HEK293 (cell line): ENCODE data around the gene MRPL54.

Experiments
- CTCF ChIA-PET: fragments of 350-600 bp; formaldehyde crosslinking; extraction: SDS; loops from one replicate; lab custom pipeline; 2021; ENCODE audit warnings: antibody characterized with exemption; lab: Yijun Ruan, JAX
- POLR2A ChIA-PET: fragments of 300-600 bp; formaldehyde crosslinking; extraction: SDS; loops from one replicate; lab custom pipeline; 2020; ENCODE audit warnings: antibody characterized with exemption, inconsistent platforms; lab: Yijun Ruan, JAX
- H3K27ac ChIP-seq: fragments of 200-500 bp; sonication (Bioruptor generic); 2 replicates; pipeline ENCODE4 v1.5.1; 2014; ENCODE audit warnings: low read depth, low read length, control low read depth, inconsistent platforms; ENCODE audit errors: extremely low read depth
- H3K36me3 ChIP-seq, 2 experiments: fragments of 200-500 bp in 1 of 2; sonication (Bioruptor generic) in 1 of 2; 1 replicate in 1 of 2; 2 replicates in 1 of 2; pipeline ENCODE4 v1.5.1; 2014 to 2017; ENCODE audit warnings: inconsistent platforms in 2 of 2, low read length in 2 of 2; ENCODE audit not compliant: control insufficient read depth in 2 of 2, insufficient read depth in 1 of 2
- H3K4me1 ChIP-seq: fragments of 200-500 bp; sonication (Bioruptor generic); 2 replicates; pipeline ENCODE4 v1.5.1; 2014; ENCODE audit warnings: mild to moderate bottlenecking, low read length, inconsistent platforms; ENCODE audit not compliant: control insufficient read depth, insufficient read depth
- H3K4me3 ChIP-seq: 2 replicates; pipeline ENCODE4 v1.5.1; 2011; ENCODE audit warnings: low read depth, mild to moderate bottlenecking, control low read depth, low read length, moderate library complexity
- H3K9me3 ChIP-seq: fragments of 200-500 bp; sonication (Bioruptor generic); 2 replicates; pipeline ENCODE4 v1.5.1; 2014; ENCODE audit warnings: low read depth, low read length, inconsistent platforms; ENCODE audit not compliant: control insufficient read depth, insufficient read depth
- GLIS1 ChIP-seq: fragments of 450-650 bp; formaldehyde crosslinking; IDR thresholded peaks from 2 replicates; pipeline ENCODE4 v1.5.1; 2016; ENCODE audit warnings: missing biosample characterization, missing genetic modification characterization
- HOXA7 ChIP-seq: sonication (generic); formaldehyde crosslinking; IDR thresholded peaks from 2 replicates; pipeline ENCODE4 v1.8.1; 2022; ENCODE audit warnings: missing genetic modification reagents, borderline replicate concordance
- IKZF3 ChIP-seq: fragments of 450-650 bp; IDR thresholded peaks from 2 replicates; pipeline ENCODE4 v1.5.0; 2018; ENCODE audit warnings: missing biosample characterization, mild to moderate bottlenecking, missing genetic modification characterization, moderate library complexity
- OSR2 ChIP-seq: fragments of 450-650 bp; formaldehyde crosslinking; IDR thresholded peaks from 2 replicates; pipeline ENCODE4 v1.5.1; 2016; ENCODE audit warnings: missing biosample characterization, missing genetic modification characterization
- SCRT2 ChIP-seq: fragments of 450-650 bp; formaldehyde crosslinking; IDR thresholded peaks from 2 replicates; pipeline ENCODE4 v1.5.1; 2016; ENCODE audit warnings: missing biosample characterization, missing genetic modification characterization
- SP2 ChIP-seq: fragments of 450-650 bp; formaldehyde crosslinking; IDR thresholded peaks from 2 replicates; pipeline ENCODE4 v1.5.1; 2016; ENCODE audit warnings: missing biosample characterization, missing genetic modification characterization
- TCF7L2 ChIP-seq: IDR thresholded peaks from 2 replicates; pipeline ENCODE4 v1.6.1; 2011; ENCODE audit warnings: low read depth, mild to moderate bottlenecking, inconsistent platforms, low read length, moderate library complexity, borderline replicate concordance
- WT1 ChIP-seq: fragments of 450-650 bp; formaldehyde crosslinking; IDR thresholded peaks from 2 replicates; pipeline ENCODE4 v1.5.1; 2016; ENCODE audit warnings: missing biosample characterization, missing genetic modification characterization
- ZBTB21 ChIP-seq: fragments of 450-650 bp; formaldehyde crosslinking; IDR thresholded peaks from 2 replicates; pipeline ENCODE4 v1.5.1; 2017; ENCODE audit warnings: missing biosample characterization, missing genetic modification characterization
- ZBTB6 ChIP-seq: fragments of 450-650 bp; formaldehyde crosslinking; IDR thresholded peaks from 2 replicates; pipeline ENCODE4 v1.5.1; 2017; ENCODE audit warnings: missing biosample characterization, missing genetic modification characterization
- ZIC2 ChIP-seq: fragments of 450-650 bp; formaldehyde crosslinking; IDR thresholded peaks from 2 replicates; pipeline ENCODE4 v1.5.1; 2016; ENCODE audit warnings: missing biosample characterization, missing genetic modification characterization
- ZNF155 ChIP-seq: fragments of 450-650 bp; formaldehyde crosslinking; IDR thresholded peaks from 2 replicates; pipeline ENCODE4 v1.5.1; 2016; ENCODE audit warnings: missing biosample characterization, missing genetic modification characterization
- ZNF341 ChIP-seq: fragments of 450-650 bp; formaldehyde crosslinking; IDR thresholded peaks from 2 replicates; pipeline ENCODE4; 2016; ENCODE audit warnings: low read depth, missing biosample characterization, missing genetic modification characterization
- ZNF366 ChIP-seq: fragments of 450-650 bp; formaldehyde crosslinking; conservative IDR thresholded peaks from 2 replicates; pipeline ENCODE4 v1.5.1; 2016; ENCODE audit warnings: missing biosample characterization, missing genetic modification characterization
- ZNF404 ChIP-seq: fragments of 450-650 bp; formaldehyde crosslinking; IDR thresholded peaks from 2 replicates; pipeline ENCODE4 v1.5.1; 2017; ENCODE audit warnings: missing biosample characterization, missing genetic modification characterization
- ZNF488 ChIP-seq: fragments of 450-650 bp; formaldehyde crosslinking; IDR thresholded peaks from 2 replicates; pipeline ENCODE4 v1.5.1; 2016; ENCODE audit warnings: missing biosample characterization, missing genetic modification characterization
- ZNF580 ChIP-seq: fragments of 450-650 bp; formaldehyde crosslinking; IDR thresholded peaks from 2 replicates; pipeline ENCODE4 v1.5.1; 2016; ENCODE audit warnings: missing biosample characterization, missing genetic modification characterization
- ZNF704 ChIP-seq: fragments of 450-650 bp; formaldehyde crosslinking; IDR thresholded peaks from 2 replicates; pipeline ENCODE4 v1.5.1; 2016; ENCODE audit warnings: missing biosample characterization, missing genetic modification characterization
- ZNF768 ChIP-seq: fragments of 450-650 bp; formaldehyde crosslinking; IDR thresholded peaks from 2 replicates; pipeline ENCODE4 v1.5.1; 2018; ENCODE audit warnings: missing biosample characterization, mild to moderate bottlenecking, missing genetic modification characterization
- TF ChIP-seq, protein P1 (sequence below): fragments of 450-650 bp; formaldehyde crosslinking; IDR thresholded peaks from 2 replicates; pipeline ENCODE4 v1.5.1; 2016; ENCODE audit warnings: missing biosample characterization, missing genetic modification characterization
- TF ChIP-seq, protein P2 (sequence below): fragments of 450-650 bp; formaldehyde crosslinking; IDR thresholded peaks from 2 replicates; pipeline ENCODE4 v1.5.1; 2017; ENCODE audit warnings: missing biosample characterization, missing genetic modification characterization
- TF ChIP-seq, protein P3 (sequence below): fragments of 450-650 bp; formaldehyde crosslinking; IDR thresholded peaks from 2 replicates; pipeline ENCODE4 v1.5.1; 2017; ENCODE audit warnings: missing biosample characterization, missing genetic modification characterization

MRPL54 gene

DNA sequence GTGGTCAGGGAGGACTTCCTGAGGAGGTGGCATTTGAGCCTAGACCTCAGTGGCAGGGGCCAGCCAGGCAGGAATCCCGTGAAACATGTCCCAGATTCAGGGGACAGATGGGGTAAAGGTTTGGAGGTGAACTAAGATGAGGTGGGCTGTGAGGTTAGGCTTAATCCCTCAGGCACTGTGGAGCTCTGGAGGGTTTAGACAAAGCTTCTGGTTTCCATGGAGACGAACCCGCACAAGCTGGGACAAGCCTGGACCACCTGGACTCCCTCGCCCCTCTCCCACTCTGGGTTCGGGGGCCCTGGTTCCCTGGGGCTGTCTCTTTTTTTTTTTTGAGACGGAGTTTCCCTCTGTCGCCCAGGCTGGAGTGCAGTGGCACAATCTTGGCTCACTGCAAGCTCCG is 38.6 kb upstream of the MRPL54 start (continued):
- no peak for TF ChIP-seq ZNF155

- no peaks in the 10 kb centered on the region for H3K36me3 ChIP-seq
- no peak overlapping the region for H3K27ac ChIP-seq
- H3K9me3 ChIP-seq, result no peaks in the 10 kb centered on the region
- ChIA-PET POLR2A (no interaction called here), CTCF (interaction anchor here (0.6 kb wide), 3 partner anchors 37 to 180 kb away, joined by 3 read pairs; partner anchors contain the start of gene MRPL54)
- no peaks in the 10 kb centered on the region for H3K4me1 ChIP-seq
- TF ChIP-seq HOXA7 (CRISPR knock-in tag) (no peak), ZNF768 (tag by site-specific recombination) (0 out of 2 replicates have a peak, but pooled peaks have one; percentile 41)
- H3K4me3 ChIP-seq, result no peak overlapping the region
Observed at GRCh38 chr19:3725121-3725520, 37.4 kb upstream of the MRPL54 start.

- CTCF ChIA-PET, result interaction anchor here (0.6 to 1.0 kb wide), 2 partner anchors 296 to 905 kb away, joined by 3 read pairs; no protein-coding TSS in a partner anchor
- H3K4me1 ChIP-seq, result no peaks in the 10 kb centered on the region
- no peaks in the 10 kb centered on the region for H3K36me3 ChIP-seq
- no peak overlapping the region for H3K4me3 ChIP-seq
- no peaks in the 10 kb centered on the region for H3K9me3 ChIP-seq
- no peak overlapping the region for H3K27ac ChIP-seq
- POLR2A ChIA-PET, result no interaction called here
- TF ChIP-seq, protein P1, sequence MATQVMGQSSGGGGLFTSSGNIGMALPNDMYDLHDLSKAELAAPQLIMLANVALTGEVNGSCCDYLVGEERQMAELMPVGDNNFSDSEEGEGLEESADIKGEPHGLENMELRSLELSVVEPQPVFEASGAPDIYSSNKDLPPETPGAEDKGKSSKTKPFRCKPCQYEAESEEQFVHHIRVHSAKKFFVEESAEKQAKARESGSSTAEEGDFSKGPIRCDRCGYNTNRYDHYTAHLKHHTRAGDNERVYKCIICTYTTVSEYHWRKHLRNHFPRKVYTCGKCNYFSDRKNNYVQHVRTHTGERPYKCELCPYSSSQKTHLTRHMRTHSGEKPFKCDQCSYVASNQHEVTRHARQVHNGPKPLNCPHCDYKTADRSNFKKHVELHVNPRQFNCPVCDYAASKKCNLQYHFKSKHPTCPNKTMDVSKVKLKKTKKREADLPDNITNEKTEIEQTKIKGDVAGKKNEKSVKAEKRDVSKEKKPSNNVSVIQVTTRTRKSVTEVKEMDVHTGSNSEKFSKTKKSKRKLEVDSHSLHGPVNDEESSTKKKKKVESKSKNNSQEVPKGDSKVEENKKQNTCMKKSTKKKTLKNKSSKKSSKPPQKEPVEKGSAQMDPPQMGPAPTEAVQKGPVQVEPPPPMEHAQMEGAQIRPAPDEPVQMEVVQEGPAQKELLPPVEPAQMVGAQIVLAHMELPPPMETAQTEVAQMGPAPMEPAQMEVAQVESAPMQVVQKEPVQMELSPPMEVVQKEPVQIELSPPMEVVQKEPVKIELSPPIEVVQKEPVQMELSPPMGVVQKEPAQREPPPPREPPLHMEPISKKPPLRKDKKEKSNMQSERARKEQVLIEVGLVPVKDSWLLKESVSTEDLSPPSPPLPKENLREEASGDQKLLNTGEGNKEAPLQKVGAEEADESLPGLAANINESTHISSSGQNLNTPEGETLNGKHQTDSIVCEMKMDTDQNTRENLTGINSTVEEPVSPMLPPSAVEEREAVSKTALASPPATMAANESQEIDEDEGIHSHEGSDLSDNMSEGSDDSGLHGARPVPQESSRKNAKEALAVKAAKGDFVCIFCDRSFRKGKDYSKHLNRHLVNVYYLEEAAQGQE (tag by site-specific recombination), result no peak
- peak; percentile 40 for TF ChIP-seq SP2 (tag by site-specific recombination)
- TF ChIP-seq ZNF155, result no peak
- no peak for TF ChIP-seq TCF7L2
- TF ChIP-seq, protein P2, sequence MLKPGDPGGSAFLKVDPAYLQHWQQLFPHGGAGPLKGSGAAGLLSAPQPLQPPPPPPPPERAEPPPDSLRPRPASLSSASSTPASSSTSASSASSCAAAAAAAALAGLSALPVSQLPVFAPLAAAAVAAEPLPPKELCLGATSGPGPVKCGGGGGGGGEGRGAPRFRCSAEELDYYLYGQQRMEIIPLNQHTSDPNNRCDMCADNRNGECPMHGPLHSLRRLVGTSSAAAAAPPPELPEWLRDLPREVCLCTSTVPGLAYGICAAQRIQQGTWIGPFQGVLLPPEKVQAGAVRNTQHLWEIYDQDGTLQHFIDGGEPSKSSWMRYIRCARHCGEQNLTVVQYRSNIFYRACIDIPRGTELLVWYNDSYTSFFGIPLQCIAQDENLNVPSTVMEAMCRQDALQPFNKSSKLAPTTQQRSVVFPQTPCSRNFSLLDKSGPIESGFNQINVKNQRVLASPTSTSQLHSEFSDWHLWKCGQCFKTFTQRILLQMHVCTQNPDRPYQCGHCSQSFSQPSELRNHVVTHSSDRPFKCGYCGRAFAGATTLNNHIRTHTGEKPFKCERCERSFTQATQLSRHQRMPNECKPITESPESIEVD (tag by site-specific recombination), result no peak
- TF ChIP-seq IKZF3 (tag by site-specific recombination), result 0 out of 2 replicates have a peak, but pooled peaks have one; percentile 17
- no peak for TF ChIP-seq ZNF704 (tag by site-specific recombination)
- peak; percentile 87 for TF ChIP-seq ZIC2 (tag by site-specific recombination)
- TF ChIP-seq ZNF580, result no peak
- TF ChIP-seq SCRT2, result no peak
- no peak for TF ChIP-seq OSR2 (tag by site-specific recombination)
- TF ChIP-seq ZNF341, result peak; percentile 59
- TF ChIP-seq, protein P3, sequence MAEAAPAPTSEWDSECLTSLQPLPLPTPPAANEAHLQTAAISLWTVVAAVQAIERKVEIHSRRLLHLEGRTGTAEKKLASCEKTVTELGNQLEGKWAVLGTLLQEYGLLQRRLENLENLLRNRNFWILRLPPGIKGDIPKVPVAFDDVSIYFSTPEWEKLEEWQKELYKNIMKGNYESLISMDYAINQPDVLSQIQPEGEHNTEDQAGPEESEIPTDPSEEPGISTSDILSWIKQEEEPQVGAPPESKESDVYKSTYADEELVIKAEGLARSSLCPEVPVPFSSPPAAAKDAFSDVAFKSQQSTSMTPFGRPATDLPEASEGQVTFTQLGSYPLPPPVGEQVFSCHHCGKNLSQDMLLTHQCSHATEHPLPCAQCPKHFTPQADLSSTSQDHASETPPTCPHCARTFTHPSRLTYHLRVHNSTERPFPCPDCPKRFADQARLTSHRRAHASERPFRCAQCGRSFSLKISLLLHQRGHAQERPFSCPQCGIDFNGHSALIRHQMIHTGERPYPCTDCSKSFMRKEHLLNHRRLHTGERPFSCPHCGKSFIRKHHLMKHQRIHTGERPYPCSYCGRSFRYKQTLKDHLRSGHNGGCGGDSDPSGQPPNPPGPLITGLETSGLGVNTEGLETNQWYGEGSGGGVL (tag by site-specific recombination), result peak; percentile 50
- no peak for TF ChIP-seq ZNF366 (tag by site-specific recombination)
- no peak for TF ChIP-seq WT1 (tag by site-specific recombination)
- peak; percentile 19; the same call in 1 of the 2 replicates for TF ChIP-seq GLIS1 (tag by site-specific recombination)
- TF ChIP-seq ZNF488, result no peak
- no peak for TF ChIP-seq ZBTB21 (tag by site-specific recombination)
- peak; percentile 66; the same call in 1 of the 2 replicates for TF ChIP-seq ZBTB6 (tag by site-specific recombination)
- TF ChIP-seq ZNF404 (tag by site-specific recombination), result no peak
Observed at GRCh38 chr19:3725640-3726310, 36.7 kb upstream of the MRPL54 start.
